Tongue (tissue), 2 donors: ENCODE data around the gene BAAT. TPM values are rescaled to one million over a fixed set of nuclear protein-coding genes. Genes with fewer than 3 reads are reported as not detected.
"Not testable (repeated sequence)": the region's sequence is repeated elsewhere in the genome, so short reads cannot be mapped to it uniquely, and the experiment has no call there.

Experiments
- DNase-seq: peaks from one replicate; pipeline ENCODE4 v3.0.0-alpha.2; 2015
- total RNA-seq: library from RNA; depleted of rRNA; stranded (reverse); fragments of >200 nt; gene quantifications from one replicate; pipeline ENCODE4 v1.2.3, GENCODE V29; 2014

The BAAT gene
- total RNA-seq, 1 donor from 2014 or later, result 0.41 TPM

- no peak for DNase-seq
Measured at GRCh38 chr9:101359679-101360078, 25.1 kb downstream of the BAAT start.

DNA sequence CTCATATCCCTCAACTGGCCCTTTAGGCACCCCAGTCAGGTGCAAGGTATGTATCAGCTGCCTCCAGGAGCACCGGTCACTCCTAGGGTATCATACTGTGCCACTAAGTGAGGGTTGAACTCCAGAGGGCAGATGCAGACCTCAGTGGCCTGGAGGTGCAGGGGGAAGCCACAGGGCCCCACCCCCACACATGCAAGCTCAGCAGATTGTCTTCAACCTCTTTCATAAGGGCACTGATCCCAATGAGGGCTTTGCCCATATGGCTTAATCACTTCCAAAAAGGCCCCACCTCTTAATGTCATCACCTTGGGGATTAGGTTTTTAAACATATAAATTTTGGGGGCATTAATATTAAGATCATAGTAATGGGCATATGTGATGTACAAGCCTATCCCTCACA is 28.2 kb downstream of the BAAT start:
- no peak for DNase-seq

- no peak for DNase-seq
Measured at GRCh38 chr9:101354765-101355708, 29.8 kb downstream of the BAAT start.

DNA sequence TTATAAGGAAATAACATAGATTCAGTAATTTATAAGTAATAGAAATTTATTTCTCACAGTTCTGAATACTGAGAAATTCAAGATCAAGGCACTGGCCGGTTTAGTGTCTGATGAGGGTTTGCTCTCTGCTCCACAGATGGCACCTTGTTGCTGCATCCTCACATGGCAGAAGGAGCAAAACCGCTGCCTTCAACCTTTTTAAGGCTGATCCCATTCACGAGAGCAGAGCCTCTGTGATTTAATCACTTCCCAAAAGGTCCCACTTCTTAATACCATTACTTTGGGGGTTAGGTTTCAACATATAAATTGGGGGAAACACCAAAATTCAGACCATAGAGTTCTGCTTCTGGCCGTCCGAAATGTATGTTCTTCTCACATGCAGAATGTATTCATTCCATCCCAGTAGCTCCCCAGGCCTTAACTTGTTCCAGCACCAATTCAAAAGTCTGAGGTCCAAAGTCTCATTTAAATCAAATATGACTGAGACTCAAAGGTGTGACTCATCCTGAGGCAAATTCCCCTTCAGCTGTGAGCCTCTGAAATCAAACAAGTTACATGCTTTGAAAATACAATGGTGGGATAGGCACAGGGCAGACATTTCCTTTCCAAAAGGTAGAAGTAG is 30.6 kb downstream of the BAAT start:
- no peak for DNase-seq

DNA sequence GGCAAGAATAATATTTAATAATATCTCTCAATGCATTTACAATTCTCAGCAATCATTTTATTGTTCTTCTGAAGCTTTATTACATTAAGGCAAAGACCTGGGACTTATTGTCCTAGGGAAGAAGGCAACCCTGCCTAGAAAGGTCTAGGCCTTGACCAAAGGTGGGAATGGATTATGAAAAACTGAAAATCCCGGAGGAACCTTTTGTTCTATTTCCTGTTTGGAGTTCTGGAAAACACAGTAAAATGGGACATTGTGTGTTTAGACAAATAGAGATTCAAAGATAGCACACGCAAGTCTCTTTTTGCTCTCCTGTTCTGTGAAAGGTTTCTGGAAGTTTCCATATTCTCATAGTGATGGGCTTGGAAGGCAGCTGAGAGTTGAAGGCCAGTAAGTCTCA is 31.1 kb downstream of the BAAT start:
- no peak for DNase-seq

DNA sequence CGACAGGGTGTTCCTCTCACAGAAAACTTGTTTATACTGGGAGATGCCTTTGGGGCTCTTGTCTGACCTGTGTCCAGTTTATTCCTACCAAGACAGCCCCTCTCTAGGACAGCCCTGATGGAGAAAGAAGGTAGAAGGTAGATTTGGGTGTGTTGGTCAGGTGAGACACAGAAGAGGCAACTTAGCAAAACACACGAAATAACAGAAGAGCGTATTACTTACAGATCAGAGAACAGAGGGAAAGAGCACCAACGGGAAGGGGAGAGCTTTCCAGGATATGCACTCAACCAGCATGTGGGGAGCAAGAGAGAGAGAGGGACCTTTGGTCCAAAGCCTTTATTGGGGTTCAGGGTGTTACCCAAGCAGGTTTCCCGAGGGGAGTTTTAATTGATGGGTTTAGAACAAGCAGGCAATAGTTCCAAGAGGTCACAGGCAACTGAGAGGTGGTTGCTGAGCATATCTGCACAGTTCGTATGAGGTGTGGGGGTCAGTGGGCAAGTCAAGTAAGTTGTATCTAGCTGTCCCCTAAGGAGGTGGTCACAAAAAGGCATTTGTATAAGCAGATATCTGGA is 31.8 kb downstream of the BAAT start:
- no peak for DNase-seq

- no peak for DNase-seq
Measured at GRCh38 chr9:101350285-101350684, 34.5 kb downstream of the BAAT start.

DNA sequence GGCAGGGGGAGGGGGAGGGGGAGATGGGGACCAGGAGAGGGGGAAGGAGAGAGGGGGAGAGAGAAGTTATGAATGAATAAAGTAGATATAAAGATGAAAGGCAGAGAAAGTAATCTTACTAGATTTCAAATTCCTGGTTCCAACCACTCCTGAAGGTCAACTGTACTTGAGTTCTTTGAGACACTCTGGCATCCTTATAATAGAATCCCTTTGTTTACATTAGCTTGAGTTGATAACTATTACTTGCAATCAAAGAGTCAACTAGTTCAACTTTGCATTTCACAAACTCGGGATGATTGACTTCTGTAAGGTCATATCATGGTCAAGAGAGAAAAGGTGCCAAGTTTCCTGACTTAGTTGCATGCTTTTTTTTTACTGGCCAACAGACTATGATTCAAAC is 42.2 kb downstream of the BAAT start:
- DNase-seq, result no peak

- DNase-seq, result no peak
Measured at GRCh38 chr9:101341958-101342357, 42.8 kb downstream of the BAAT start.

GRCh38 chr9:101337237-101337636 is 47.6 kb downstream of the BAAT start:
- DNase-seq, result no peak

GRCh38 chr9:101336091-101336490 is 48.7 kb downstream of the BAAT start:
- DNase-seq, result no peak

DNA sequence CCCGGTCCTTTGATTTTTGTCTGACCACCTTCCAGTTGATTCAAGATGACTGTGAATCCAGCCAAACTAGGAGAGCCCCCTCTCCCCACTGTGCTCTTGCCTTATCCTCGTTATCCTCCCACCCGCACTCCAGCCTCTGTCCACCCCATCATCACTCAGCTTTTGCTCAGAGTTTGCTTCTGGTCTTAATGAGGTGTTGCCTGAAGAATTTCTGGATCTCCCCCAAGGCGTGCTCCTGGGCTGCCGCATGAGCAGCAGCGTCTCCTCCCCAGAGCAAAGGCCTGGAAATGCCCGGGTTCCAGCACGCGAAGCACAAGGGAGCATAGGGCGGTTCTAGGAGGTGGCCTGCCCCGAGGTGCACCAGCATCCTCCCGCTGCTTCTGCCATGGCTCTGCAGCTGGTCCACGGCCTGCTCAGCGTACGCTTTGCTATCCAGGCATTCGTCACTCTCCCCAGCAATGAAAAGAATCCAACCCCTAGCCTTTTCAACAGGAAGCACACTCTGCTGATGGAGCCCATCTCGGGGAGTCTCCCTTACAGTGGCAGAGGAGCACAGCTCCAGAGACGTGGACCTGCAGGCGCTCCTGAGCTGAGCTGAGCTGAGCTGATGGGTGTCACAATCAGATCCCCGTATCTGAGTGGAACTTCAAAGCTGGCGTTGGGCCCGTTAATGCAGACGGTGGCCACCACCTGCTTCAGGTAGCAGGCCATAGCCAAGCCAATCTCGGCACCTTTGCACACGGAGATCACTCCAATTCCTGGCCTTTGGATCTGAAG is 50.7 kb downstream of the BAAT start:
- DNase-seq, result no peak

GRCh38 chr9:101333490-101333889 is 51.3 kb downstream of the BAAT start:
- no peak for DNase-seq

DNA sequence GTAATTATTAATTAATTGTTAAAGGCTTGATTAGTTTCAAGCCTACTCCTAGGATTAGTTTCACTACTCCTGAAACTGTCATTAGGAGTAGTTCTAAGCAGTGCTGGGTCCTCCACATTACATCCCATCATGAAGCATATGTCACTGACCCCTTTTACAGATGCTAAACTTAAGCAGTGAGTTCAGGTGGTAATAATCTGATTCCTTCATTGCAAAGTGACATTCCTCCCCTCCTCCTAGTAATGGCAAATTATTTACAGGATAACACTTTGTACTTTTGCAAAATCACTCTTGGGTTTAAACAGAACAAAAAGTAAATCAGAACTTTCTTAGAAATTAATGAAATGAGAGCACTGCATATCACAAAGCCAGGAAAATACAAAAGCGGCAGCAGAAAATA is 52.4 kb downstream of the BAAT start:
- DNase-seq, result no peak

- DNase-seq, result not testable (repeated sequence)
Measured at GRCh38 chr9:101327422-101327909, 57.3 kb downstream of the BAAT start.

DNA sequence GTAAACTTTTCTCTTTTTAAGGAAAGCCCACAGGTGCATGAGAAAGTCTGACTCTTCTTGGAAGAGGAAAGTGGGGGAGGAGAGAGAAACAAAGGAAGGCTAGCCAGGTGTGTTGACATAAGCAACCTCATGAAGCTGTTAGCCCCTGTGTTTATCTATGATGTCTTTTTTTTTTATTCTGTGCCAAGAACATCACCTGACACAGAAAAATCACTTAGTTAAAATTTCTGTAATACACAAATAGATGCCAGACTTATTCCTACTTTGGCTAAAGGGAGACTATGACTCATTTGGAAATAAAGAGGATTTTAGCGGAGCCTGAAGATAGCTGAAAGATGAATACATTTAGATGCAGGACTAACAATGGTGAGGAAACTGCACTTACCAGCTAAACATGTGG is 58.3 kb downstream of the BAAT start:
- no peak for DNase-seq

DNA sequence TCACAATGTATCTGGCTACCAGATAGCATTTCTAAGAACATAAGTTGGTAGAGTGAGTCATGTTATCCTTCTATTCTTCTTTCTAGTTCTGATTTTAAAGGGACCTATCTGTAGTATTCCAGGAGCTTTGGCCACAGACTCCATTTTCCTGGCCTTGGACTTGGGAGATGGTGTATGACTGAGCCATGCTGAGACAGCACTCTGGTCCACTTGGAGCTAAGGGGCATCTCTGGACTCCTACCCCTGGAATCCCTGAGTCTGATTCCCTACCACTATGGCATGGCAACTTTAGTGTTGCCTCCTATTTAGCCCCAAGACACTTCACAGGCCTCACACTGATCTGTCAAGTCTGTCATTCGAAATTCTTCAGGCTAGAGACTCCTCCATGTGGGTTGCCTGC is 58.8 kb downstream of the BAAT start:
- no peak for DNase-seq

- no peak for DNase-seq
Measured at GRCh38 chr9:101325053-101325452, 59.8 kb downstream of the BAAT start.

DNA sequence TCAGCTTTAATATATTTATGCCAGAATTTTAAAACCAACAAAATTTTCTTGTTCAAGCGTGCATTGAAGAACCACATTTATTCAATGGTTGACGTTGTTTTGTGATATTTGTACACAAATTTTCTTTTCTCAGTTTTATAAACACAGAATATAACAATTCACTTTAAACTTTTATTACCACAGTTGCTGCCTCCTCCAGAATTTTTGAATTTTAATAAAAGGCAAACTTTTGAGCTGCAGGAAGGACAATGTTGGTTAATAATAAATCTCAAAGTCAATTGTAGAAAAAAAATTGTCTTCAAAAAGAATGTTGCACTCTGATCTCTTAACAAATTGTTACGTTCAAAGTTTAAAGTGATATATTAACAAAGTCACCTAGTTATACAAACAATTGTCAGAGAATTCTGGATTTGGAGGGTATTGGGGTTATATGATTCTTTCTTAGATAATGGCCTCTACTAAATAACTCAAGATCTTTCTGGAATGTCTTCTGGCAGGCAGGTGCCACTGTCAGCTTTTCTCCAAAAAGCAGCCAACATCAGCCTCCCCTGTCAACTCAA is 60.5 kb downstream of the BAAT start:
- DNase-seq, result no peak

DNA sequence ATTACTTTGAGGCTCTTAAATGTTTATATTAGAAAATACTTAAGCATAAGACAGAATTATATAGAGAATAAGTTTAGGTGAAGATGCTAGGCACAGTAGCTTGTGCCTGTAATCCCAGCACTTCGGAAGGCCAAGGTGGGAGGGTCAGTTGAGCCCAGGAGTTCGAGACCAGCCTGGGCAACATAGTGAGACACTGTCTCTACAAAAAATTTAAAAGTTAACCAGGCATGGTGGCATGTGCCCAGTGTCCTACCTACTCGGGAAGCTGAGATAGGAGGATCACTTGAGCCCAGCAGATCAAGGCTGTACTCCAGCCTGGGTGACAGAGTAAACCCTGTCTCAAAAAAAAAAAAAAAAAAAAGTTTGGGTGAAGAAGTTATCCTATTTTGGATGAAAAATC is 61.7 kb downstream of the BAAT start:
- no peak for DNase-seq

GRCh38 chr9:101317735-101318134 is 67.1 kb downstream of the BAAT start:
- no peak for DNase-seq

DNA sequence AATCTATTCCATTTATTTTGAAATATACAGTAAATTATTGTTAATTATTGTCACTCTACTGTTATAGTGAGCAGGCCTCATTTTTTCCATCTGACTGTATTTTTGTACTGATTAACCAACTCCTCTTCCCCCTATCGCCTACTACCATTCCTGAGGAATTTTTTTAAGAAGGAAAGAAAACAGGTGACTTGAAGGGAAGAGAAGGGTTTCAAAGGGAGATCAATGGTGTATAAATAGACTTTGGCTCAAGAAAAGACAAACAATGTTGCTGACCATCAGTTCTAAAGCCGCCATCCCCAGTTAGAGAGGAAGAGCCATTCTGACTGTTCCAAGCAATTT is 69.7 kb downstream of the BAAT start:
- no peak for DNase-seq
